GM11168 (cell line): ENCODE measurements around the gene ANKRD39.

Experiments
- in situ Hi-C: fragments of 300-500 bp; cut with MboI; formaldehyde crosslinking; loops from one replicate; pipeline ENCODE4 v1.12.0; 2022; ENCODE audit warnings: low sequenced_read_pairs; ENCODE audit not compliant: unreplicated experiment

The ANKRD39 gene

DNA sequence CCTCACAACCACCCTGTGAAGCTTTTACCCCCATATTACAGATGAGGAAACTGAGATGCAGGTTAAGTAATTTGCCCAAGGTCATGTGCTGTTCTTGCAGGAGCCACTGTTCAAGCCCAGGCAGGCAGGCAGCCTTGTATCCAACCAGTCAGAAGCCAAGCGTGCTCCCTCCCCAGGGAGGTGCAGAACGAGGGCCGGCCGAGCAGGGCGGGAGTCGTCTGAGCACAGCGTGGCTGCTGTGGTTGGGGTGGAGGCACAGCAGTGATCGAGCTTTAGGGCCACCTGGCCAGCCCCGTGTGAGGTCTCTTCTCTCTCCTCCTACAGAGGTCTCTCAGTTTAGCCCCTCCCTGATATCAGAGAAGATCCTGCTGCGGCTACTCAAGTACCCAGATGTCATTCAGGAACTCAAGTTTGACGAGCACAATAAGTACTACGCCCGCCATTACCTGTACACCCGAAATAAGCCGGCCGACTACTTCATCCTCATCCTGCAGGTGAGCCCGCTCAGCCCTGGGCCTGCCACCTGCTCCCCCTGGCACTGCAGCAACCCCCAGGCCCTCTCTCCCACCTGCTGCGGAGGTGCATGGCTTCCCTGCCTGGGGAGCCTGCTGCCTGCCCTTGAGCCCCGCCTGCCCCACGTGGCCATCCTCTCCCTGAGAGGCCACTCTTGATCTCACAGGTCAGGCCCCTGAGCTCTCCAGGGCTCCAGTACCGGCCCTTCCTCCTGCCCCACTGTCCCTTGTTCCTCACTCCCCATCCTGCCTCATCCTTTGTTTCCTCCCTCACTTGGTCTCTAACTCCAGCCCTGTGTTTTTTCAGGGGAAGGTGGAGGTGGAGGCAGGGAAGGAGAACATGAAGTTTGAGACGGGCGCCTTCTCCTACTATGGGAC, 58.8 kb downstream of the ANKRD39 start:
- in situ Hi-C loops = no loop called here
